SKM-1 (cell line): Measurements from ENCODE around the gene ZNF277.
A peak's percentile ranks its signal among the peaks of the same experiment; 100 is the strongest.

Experiments used
- DNase-seq: peaks from one replicate; lab custom pipeline; 2025; ENCODE audit not compliant: unreplicated experiment; lab: John Stamatoyannopoulos, UW

The ZNF277 gene

DNA sequence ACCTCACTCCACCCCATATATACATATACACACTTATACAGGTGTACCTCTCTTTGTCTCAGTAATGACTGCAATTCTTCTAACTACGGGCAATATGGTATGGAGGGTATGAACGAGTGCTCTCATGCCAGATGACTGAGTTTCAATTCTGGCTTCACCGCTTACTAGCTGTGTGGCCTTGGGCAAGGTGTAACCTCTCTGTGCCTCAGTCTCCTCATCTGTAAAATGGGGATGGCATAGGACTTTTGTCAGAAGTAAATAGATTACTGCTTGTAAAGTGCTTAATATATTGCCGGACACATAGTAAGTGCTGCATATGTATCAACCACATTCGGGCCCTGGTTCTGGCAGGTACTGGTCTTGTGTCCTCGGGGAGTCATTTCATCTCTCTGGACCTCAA, 183.7 kb downstream of the ZNF277 start:
- no peak for DNase-seq

DNA sequence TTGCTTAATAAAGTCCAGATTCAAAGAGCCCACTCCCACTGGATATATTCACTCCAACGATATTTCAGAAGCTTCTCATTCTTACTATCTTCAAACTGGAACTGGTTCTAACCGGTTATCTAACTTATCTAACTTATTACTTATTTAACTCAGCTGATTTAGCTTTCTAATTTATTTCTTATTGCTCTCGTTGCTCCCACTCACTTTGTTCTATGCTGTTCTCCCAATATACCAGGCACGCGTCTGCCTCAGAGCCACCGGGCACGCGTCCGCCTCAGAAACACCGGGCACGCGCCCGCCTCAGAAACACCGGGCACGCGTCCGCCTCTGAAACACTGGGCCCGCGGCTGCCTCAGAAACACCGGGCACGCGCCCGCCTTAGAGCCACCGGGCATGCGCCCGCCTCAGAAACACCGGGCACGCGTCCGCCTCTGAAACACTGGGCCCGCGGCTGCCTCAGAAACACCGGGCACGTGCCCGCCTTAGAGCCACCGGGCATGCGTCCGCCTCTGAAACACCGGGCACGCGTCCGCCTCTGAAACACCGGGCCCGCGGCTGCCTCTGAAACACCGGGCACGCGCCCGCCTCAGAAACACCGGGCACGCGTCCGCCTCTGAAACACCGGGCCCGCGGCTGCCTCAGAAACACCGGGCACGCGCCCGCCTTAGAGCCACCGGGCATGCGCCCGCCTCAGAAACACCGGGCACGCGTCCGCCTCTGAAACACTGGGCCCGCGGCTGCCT, 184.8 kb downstream of the ZNF277 start:
- DNase-seq, result peak; percentile 18

DNA sequence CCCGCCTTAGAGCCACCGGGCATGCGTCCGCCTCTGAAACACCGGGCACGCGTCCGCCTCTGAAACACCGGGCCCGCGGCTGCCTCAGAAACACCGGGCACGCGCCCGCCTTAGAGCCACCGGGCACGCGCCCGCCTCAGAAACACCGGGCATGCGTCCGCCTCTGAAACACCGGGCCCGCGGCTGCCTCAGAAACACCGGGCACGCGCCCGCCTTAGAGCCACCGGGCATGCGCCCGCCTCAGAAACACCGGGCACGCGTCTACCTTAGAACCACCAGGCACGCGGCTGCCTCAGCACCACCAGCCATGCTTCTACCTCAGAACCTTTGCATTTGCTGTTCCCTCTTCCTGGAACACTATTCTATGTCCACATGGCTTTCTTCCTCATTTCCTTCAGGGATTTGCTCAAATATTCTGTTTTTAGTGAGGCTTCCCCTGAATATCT, 185.4 kb downstream of the ZNF277 start:
- peak; percentile 16 for DNase-seq
